Activated gamma-delta T cell (primary cell): ENCODE results near the gene SHISA9.

Experiments
- DNase-seq: peaks from one replicate; lab custom pipeline; 2025; lab: John Stamatoyannopoulos, UW

The SHISA9 gene

DNA sequence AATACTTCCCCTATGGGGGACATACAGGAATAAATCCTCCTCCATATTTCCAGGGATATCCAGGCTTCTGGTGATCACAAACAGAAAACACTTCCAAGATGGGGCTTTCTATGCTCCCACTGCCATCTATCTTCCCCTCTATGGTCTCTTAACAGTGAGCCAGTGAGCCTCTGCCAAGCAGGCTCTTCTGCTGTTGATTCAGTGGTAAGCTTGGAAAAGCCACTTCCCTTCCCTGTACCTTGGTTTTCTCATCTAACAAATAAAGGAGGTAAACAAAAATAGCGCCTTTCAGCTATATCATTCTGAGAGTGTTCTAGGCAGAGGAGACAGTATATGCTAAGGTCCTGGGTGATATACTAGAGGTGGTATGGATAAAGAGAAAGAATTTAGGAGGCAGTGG lies 368.0 kb downstream of the SHISA9 start:
- DNase-seq: no peak

DNA sequence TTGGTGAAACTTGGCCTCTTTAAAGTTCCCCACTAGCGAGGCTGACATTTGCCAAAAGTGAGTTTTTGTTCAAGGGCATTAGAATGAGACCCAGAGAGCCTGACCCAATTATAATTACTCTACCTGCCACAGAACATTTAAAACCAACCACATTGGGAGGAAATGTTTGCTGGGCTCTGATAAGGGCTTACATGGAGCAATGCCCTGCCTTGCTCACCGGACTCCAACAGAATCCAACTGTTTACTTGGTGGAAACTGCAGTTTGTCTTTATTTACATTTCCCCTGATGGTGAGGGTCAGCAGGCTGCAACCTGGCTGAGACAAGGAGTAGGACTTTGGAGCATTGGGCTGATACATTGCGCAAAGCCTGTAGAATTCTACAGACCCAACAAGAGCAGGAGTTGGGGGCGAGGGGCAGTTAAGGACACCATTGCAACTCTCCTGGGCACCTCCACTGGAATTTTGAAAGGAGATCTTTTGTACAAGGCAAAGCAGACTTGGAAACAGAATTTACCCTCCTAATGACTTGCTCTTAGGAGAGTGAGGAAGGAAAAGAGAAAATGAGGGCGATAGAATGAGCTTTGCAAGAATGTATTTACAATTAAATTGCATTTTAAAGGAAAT lies 368.6 kb downstream of the SHISA9 start:
- DNase-seq: no peak

GRCh38 chr16:13270602-13271001 lies 369.2 kb downstream of the SHISA9 start:
- DNase-seq: no peak

DNA sequence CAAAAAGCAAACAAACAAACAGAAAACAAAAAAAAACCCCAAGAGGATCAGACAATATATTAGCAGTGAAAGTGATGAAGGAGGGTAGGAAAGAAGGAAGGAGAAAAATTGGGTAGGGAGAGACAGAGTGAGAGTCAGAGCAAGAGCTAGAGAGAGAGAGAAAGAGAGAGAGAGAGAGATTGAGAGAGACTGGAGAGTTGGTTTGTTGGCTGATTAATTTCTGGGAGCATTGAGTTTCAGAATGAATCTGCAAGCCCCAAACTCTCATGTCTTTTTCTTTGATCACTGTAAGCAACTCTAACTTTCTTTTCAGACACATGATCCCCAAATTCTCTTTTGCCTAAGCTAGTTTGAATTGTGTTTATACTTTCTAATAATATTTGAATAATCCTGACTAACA lies 388.1 kb downstream of the SHISA9 start:
- no peak for DNase-seq
